RWPE1 (cell line): ENCODE measurements around the gene LENEP.

Source experiments
- CTCF ChIA-PET: fragments of 350-600 bp; sonication (Branson Sonifier 250); formaldehyde crosslinking; extraction: SDS; loops from one replicate; lab custom pipeline; 2021; lab: Yijun Ruan, JAX
- POLR2A ChIA-PET: fragments of 400-600 bp; formaldehyde crosslinking; extraction: SDS; loops from one replicate; lab custom pipeline; 2020; ENCODE audit warnings: antibody characterized with exemption; ENCODE audit not compliant: low non-redundant PET; lab: Yijun Ruan, JAX
- DNase-seq: peaks from one replicate; pipeline ENCODE4 v3.0.0; 2012; ENCODE audit warnings: low spot score
- H3K27ac ChIP-seq: fragments of 450-650 bp; 2 replicates; pipeline ENCODE4 v1.5.1; 2017
- TF ChIP-seq, protein P1 (sequence below): fragments of 450-650 bp; conservative IDR thresholded peaks from 2 replicates; pipeline ENCODE4 v1.5.1; 2017; ENCODE audit warnings: low read depth, mild to moderate bottlenecking

The LENEP gene

DNA sequence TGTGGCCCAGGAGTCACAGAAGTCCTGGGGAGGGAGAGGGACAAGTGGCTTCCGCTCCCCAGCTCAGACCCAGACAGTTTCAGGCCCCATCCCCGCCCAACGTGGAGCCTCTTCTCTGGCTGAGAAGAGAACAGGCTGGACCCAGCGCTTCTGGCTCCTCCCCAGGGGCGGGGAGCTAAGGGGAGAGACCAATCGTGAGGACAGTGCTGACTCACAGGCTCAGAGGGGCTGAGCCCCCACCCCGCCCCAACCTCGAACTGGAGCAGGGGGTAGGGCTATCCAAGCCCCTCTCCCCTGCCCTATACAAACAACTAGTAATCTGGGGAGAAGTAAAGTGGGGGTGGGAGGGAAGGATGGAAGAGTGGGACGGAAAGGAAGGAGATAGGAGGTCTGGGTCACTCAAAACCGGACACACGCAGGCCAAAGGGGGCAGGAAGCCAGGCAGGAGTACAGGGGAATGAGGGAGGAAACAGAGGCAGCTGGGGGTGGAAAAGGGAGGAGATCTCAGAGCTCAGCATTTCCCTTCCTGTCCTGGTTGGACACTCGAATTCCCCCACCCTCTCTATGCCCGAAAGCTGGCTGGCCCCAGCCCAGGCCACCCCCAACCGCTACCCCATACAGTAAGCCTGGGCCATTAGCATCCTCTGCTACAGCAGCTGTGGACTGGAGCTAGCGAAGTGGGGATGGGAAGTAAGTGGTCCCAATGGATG lies 22.6 kb upstream of the LENEP start, which contains the start of gene SHC1:
SHC1 (minus strand) TSS at position 117 of the 710 bp plus-strand sequence. CDS start 221 bp downstream, outside the sequence.
- DNase-seq = peak; percentile 96
- TF ChIP-seq, protein P1, sequence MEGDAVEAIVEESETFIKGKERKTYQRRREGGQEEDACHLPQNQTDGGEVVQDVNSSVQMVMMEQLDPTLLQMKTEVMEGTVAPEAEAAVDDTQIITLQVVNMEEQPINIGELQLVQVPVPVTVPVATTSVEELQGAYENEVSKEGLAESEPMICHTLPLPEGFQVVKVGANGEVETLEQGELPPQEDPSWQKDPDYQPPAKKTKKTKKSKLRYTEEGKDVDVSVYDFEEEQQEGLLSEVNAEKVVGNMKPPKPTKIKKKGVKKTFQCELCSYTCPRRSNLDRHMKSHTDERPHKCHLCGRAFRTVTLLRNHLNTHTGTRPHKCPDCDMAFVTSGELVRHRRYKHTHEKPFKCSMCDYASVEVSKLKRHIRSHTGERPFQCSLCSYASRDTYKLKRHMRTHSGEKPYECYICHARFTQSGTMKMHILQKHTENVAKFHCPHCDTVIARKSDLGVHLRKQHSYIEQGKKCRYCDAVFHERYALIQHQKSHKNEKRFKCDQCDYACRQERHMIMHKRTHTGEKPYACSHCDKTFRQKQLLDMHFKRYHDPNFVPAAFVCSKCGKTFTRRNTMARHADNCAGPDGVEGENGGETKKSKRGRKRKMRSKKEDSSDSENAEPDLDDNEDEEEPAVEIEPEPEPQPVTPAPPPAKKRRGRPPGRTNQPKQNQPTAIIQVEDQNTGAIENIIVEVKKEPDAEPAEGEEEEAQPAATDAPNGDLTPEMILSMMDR = no peak
- POLR2A ChIA-PET = interaction anchor here (0.5 to 3.9 kb wide), 8 partner anchors 9 to 635 kb away, joined by 3 to 24 read pairs (median 4); partner anchors contain the start of genes FLAD1, PBXIP1 and PYGO2
- peak within 1 kb of the TSS; percentile 100 for H3K27ac ChIP-seq
- CTCF ChIA-PET = interaction anchor here (0.5 to 1.5 kb wide), 5 partner anchors 16 to 121 kb away, joined by 3 to 6 read pairs (median 4); no protein-coding TSS in a partner anchor

DNA sequence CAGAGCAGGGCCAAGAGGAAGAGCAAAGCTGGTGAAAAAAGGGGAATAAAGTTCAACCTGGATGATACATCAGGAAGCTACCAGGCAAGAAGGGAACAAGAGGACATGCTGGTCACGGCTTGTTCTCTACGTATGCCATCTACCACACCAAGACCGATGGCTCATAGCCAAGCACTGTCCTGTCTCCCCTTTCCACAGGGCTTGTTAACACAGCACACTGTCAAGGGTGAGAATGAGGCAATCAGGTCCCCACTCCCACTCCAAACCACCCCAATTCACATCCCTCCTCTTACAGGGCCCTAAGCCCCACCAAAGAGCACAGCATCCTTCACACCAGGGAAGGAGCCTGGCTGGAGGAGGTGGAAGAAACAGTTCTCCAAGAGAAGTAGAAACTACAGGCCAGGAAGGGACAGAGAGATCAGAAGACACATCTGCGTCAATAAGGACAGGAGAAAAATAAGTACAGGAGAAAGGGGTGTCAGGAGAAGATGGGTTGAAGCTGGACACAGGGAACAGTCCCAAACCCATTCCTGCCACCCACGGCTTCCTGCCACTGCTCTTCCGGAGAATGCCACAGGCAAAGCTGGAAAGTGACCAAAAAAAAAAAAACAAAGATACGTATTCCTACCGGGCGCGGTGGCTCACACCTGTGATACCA lies 21.9 kb upstream of the LENEP start:
- CTCF ChIA-PET = interaction anchor here (1.0 to 1.1 kb wide), 2 partner anchors 82 to 90 kb away, joined by 3 read pairs; no protein-coding TSS in a partner anchor
- H3K27ac ChIP-seq = peak overlapping the region; percentile 100
- POLR2A ChIA-PET = interaction anchor here (0.7 to 3.9 kb wide), 5 partner anchors 10 to 30 kb away, joined by 3 to 24 read pairs (median 4); partner anchors contain the start of genes FLAD1, PBXIP1 and PYGO2
- DNase-seq = no peak
- TF ChIP-seq, protein P1 = no peak

DNA sequence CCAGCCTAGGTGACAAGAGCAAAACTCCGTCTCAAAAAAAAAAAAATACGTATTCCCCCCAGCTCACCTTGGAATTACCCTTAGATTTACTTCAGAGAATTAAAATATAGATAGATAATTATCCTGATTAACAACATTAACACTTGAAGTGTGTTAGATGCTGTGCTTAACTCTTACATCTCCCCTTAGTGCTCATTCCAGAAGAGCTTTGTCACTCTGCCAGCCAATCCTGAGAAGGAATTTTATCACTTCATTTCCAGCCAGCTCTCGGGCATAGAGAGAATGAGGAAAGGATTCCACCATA lies 21.2 kb upstream of the LENEP start:
- ChIA-PET CTCF (interaction anchor here (0.6 to 1.2 kb wide), 4 partner anchors 24 to 674 kb away, joined by 3 to 4 read pairs (median 4); no protein-coding TSS in a partner anchor), POLR2A (interaction anchor here (0.7 to 3.9 kb wide), 2 partner anchors 11 to 205 kb away, joined by 3 to 24 read pairs; partner anchors contain the start of gene PYGO2)
- TF ChIP-seq, protein P1 = no peak
- DNase-seq = no peak
- H3K27ac ChIP-seq = peak overlapping the region; percentile 100

DNA sequence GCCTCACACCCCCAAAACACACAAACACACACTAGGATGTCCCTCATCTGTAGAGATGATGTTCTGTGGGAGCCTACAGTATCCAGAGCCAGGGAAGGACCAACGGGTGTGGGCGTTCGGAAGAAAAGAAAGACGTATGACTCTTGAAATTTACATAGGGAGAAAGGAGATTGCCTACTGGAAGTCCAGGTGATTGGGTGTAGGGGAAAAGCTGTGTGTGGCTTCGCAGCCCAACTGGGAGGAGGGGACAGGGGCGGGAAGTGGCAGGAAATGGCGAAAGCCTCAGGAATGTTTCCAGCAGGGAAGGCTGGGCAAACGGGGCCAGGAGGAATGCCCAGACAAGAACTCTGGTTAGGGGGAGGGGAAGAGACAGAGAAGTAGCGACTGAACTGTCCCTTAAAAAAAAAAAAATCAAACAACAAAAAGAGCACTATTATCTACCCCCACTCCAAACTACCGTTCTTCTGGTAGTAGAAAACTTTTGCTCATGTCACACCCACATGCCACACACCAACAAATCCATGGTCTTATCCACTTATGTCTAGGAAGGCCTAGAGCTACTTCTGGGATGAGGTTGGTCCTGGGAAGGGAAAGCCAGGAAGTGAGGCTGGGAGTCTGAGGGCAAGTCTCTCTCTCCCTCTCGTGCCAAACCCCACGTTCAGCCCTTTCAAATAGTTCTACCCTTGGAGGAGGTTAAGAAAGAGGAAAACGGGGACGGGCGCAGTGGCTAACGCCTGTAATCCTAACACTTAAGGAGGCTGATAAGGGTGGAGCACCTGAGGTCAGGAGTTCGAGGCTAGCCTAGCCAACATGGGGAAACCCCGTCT lies 20.7 kb upstream of the LENEP start:
- CTCF ChIA-PET = interaction anchor here (0.6 to 1.2 kb wide), 4 partner anchors 23 to 673 kb away, joined by 3 to 4 read pairs (median 4); no protein-coding TSS in a partner anchor
- TF ChIP-seq, protein P1 = no peak

DNA sequence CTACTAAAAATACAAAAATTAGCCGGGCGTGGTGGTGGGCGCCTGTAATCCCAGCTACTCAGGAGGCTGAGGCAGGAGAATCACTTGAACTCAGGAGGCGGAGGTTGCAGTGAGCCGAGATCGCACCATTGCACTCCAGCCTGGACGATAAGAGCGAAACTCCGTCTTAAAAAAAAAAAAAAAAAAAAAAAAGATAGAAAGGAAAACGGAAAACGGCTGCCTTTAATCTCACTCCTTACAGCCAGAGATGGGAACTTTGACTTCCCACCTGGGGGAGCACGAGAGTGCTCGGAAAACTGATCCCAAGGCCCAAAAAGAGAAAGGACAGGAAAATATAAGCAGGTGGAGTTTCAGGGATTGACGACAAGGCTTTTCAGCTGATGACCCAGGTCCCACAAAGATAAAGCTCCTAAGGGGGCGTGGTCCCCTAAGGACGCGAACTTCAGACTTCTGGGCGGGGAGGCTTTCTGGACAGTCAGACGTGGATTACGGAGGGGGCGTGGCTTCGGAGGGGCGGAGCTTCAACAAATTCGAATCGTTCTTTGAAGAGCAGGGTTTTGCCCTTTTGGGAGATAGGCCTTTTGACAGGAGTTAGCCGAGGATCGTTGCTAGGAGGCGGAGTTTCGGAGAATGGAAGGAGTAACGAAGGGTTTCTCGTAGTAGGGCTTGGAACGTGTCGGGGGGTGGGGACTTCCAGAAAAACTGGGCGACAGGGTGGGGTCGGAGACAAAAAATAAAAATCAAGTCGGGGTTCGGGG lies 19.9 kb upstream of the LENEP start:
- peak; percentile 84 for DNase-seq
- TF ChIP-seq, protein P1 = no peak
- peak overlapping the region; percentile 100 for H3K27ac ChIP-seq
- ChIA-PET POLR2A (interaction anchor here (0.7 to 3.9 kb wide), 6 partner anchors 10 to 415 kb away, joined by 3 to 24 read pairs (median 4); partner anchors contain the start of genes FLAD1 and PYGO2), CTCF (interaction anchor here (0.6 to 1.2 kb wide), 3 partner anchors 24 to 88 kb away, joined by 3 to 4 read pairs (median 3); no protein-coding TSS in a partner anchor)

More for the DNA sequence above, 20.7 kb upstream of the LENEP start:
- POLR2A ChIA-PET = interaction anchor here (0.7 to 3.9 kb wide), 3 partner anchors 11 to 204 kb away, joined by 3 to 24 read pairs (median 3); partner anchors contain the start of gene PYGO2
- peak; percentile 88 for DNase-seq
- H3K27ac ChIP-seq = peak overlapping the region; percentile 100
